CD4-positive, alpha-beta T cell treated with Interleukin-2 at 100 ng/mL for 4 hours (primary cell): Measurements from ENCODE around the gene RAD51B.

Experiments used
- DNase-seq: peaks from one replicate; pipeline ENCODE4 v3.0.0-alpha.2; 2020; ENCODE audit warnings: low spot score

Gene RAD51B

DNA sequence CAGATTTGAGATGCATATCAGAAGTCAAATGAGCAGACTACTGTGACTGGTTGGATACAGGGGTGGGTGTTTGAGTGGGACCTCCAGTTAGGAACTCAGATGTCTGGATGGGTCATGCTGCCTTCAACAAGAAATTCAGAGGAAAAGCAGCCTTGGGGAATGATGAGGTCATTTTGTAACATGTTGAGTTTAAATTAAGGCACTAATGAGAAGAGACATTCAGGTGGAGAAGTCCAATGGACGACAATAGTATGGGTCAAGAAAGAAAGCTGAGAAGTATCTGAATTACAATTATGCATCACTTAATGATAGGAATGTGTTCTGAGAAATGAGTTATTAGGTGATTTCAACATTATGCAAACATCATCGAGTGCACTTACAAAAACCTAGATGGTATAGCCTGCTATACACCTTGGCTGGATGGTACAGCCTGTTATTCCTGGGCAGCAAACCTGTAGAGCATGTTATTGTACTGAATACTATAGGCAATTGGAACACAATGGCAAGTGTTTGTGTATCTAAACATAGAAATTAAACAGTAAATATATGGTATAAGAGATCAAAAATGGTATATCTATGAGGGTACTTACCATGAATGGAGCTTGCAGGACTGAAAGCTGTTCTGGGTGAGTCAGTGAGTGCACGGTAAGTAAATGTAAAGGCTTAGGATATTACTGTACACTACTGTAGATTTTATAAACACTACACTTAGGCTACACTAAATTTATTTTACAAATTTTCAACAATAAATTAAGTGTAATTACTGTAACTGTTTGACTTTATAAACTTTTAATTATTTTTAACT, 414.7 kb downstream of the RAD51B start:
- no peak for DNase-seq

DNA sequence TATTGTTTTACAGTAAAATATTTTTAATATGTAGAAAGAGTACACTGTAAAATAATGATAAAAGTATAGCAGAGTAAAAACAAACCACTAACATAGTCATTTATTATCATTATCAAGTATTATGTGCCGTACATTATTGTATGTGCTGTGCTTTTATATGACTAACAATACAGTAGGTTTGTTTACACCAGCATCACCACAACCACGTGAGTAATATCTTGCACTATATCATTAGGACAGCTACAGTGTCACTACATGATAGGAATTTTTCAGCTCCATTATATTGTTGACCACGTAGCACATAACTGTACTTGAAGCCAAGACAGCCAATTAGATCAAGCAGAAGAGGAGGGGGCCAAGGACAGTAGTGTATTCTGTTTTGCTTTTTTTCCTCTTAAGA, 415.4 kb downstream of the RAD51B start:
- DNase-seq, result no peak

DNA sequence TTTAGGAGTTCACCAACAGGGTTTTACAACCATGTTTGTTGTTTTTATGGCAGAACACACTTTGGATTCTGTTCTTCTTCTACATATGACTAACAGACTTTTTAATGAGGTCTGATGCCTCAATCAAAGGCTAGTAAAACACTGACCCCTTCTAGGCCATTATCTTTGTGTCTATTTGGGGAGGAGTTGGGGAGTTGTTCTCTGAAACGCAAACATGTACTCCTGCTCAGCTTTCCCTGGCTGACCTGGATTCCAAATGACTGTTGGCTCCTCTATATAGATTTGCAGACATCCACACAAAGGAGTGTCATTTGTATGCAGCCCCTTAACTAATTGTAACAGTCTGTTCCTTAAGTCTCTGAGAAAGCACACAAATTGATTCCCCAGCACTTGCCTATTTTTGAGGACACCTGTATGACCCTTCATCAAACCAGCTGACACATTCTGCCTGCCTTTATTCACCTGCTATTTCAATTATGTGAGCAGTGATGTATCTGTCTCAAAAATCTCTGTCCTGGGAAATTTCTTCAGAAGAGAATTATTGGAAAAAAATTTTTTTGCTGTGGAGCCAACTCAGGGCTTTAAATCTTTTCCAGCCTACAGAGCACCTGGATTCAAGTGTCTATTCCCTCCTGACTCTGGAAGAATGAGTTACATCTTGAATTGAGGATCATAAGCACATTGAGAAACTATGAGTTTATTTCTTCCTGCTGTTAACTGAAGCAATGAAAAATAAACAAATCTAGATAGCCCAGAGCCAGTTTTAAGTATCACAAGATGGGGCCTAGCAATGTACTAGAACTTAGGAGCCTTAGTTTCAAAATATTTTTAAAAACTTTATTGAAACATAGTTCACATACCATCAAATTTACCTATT, 417.2 kb downstream of the RAD51B start:
- no peak for DNase-seq

DNA sequence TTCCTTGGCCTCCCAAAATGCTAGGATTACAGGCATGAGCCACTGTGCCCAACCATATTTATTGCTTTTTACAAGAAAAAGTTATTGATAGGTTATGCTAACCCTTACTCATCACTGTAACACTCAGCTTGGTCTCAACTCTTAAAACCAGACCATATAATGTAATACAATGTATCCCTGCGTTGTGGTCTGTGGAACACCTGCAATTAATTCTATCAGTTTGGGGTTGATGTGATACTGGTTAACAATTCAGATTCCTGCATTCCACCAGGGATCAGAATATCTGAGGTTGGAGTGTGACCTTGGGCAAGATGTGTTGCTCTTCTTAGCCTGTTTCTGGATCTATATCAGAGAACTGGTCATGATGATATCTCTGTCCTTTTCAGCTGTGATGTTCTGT, 419.0 kb downstream of the RAD51B start:
- no peak for DNase-seq

DNA sequence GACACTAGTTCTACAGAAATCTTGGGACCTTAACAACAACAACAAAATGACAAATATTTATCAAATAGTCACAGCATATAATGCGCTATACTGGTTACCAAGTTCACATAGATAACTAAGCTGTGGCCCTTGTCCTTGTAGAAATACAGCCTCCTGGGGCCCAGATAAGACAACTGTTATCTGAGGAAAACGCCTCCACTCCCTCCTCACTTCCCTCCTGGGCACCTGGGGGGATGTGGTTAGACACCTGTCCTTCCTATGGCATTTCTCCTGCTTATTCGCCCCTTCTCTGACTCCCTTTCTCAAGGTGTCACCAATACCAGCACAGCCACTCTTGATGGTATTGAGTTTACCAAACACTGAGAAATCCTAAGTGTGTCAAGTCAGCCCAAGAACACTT, 419.4 kb downstream of the RAD51B start:
- no peak for DNase-seq

DNA sequence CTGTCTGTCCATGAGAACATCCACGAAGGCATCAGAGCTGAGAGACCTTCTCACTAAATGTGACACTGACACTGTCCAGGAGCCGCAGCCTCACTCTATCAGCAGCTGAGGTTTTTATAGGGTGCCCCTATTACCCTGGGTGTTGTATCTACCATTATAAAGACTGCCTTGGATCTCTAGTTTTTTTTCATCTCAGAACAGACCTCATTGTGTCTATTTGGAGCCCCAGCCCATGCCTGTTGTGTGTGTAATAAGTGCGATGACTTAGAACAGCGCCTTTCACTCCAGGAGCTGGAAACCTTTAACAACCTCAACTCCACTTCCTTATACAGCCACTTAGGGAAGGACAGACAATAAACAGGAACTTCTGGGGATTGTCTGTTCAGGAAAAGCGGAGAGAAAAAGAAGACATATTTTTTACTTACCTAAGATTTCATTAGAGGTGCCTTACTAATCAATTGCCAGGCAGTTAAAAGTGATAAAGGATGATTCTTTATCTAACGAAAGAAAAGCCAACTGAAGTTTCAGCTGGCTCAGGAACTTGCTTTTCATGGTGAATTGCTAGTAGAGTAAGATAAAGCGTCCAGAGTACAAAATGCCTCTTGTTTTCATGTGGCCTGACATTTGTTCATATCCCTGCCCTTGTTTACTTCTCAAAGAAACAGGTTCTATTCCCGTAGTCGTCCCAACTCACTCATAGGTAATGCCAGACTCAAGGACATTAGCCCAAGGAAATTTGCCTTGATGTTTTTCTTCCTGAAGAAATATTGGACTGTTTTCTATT, 420.6 kb downstream of the RAD51B start:
- no peak for DNase-seq

DNA sequence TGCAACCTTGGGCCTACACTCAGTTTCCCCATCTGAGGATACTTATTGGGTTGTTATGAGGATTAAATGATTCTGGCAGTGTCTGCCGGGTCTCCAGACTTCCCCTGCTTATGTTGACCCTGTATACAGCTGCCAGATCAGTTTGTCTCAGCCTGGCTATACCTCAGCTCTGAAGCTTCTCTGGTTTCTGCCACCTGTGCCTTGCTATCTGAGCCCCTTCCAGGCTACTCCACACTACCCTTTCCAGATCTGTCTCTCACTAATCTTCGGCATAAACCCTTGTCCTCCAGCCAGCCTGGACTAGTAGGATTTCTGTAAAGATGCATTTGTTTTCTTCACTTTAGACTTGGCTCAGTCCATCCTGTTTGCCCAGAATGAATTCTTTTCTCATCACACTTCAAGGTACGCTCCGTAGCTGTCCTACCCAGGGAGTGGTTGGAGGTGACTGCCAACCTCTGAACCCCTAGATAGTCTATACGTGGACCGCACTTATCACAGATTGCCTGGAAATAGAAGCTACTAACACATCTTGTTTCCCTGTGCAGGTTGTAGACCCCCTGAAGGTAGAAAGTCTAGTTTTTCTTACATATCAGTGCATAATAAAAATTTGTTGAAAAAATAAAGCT, 422.4 kb downstream of the RAD51B start:
- DNase-seq, result no peak

DNA sequence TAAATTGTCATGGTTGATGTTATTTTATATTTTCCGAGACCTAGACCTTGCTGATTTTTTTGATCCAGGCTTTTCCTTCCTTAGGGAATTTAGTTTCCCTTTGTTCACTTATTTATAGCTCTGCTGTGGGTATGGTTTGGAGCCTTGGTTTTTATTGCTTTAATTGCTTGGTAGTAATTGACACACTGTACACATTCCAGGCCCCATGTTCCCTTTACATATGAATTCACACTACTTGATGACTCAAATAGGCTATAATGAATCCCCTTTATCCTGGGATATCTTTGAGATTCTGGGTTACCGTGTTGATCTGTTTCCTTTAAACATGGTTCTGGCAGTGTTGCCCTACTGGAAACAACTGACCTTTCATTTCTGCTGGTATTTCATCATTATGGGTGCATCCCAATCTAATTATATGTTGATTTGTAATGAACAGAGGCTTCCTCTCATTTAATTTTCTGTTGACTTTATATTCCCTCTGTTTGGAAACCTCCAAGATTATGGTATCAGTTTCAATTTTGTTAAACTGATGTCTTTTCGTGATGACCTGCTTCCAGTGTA, 424.0 kb downstream of the RAD51B start:
- no peak for DNase-seq

DNA sequence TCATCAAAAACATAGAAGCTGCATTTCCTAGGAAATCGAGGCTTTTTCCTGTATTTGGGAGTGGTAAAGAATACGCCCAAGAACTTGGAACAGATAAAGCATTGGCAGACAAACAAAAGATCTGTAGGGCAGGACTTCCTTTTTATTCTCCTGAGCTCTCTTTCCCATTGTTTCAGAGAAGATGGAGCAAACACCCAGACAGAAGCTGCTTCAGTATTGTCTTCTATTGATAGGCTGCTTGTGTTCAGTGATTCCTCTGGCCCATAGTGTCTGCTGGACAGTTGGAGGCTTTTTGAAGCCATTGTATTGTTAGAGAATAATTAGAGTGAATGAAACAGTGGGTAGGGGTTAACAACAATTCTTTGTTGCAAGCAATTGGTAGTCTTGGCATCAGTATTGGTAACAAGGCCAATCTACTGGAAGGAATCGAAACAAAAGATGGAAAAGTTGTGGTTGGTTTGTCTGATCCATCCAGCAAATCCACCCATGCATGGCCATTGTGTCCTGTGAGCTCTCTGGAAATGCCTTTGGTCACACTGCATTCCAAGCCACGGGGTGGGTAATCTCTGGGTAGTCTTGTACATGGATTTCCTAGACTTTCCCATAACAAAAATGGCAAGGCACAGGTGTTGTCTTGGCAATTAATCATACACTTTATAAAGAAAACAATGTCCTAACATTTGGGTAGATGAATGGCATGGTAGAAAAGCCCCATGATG, 424.8 kb downstream of the RAD51B start:
- DNase-seq, result no peak

DNA sequence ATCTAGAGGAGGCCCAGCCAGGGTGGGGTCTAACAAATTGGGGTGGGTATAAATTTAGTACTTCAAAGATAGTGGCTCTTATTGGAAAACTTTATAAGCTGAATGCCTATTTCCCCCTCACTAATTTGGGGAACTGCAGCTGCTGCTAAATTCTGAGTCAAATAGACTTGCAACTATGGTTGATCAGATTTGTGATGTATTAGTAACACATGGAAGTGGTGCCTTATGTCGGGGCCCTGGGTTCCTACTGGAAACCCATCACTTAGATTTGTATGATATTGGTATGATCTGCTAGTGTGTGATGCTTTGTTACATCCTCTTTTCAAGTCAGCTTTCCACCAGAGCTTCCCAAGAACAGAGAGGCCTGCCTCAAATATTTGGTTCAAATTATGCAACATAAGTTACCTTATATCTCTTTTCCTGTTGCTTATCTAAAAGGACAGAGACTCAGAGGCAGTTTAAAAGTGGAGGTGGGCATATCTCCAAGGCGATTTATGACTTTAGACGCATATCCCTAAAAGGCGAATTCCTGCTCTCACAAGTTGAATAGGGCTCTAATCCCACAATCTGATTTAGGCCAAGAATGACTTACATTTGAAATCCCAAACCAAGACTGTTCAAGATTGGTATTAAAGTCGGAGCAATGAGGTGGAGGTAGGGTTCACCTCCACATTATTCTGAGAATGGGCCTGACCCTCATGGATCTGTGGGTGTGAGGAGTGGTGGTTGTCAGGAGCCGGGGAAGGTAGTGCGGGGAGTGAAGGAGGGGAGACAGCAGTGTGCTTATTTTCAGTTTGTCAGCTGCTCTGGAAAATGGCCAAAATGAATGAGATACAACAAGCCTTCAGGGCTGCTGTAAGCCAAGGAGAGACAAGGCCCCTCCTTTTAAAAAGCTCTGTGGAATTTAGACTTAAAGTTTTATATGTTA, 425.8 kb downstream of the RAD51B start:
- DNase-seq, result no peak

DNA sequence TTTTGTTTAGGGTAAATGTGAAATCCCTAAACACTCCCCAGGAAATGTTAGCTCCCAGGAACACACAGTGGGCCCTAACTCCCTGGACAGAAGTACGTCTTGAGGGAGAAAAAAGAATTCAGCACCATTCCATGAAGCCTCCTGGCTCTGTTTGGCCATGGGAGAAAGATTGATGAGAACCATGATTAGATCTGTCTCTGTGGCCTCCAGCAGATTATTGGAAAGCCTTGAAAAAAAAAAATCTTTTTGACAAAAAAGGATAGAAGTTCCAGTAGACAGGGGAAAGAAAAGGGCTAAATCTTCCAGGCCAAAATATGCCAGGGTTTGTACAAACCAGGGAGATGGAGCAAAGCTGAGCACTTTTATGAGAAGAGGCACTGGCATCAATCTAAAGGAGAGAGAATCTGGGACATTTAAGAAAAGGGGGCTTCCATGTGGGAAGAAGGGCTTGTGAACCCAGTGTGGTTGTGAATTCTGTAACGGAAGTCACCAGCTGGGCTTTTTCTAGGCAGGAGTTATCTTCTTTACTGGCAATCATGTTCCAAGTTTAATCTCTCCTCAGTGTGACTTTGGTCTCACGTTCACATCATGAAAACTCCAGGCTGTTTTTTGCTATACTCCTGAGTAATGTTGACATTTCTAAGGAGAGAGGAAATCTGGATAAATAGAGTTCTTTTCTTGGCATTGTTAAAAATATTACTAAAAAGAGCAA, 426.7 kb downstream of the RAD51B start:
- no peak for DNase-seq

DNA sequence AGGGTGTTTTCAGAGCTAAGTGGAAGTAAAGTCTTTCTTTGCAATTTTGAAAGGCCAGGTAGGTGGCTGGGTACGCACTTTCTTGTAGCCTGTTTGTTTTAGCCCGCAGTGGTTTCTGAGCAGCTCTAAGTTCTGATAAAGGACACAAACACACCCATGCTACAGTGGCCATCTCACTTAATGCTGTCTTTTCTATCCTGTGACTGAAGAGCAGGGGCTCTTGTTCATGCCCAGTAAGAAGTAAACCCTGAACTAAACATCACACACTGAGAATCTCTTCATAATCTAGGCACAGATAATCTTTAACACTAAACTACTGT, 427.2 kb downstream of the RAD51B start:
- DNase-seq, result no peak

DNA sequence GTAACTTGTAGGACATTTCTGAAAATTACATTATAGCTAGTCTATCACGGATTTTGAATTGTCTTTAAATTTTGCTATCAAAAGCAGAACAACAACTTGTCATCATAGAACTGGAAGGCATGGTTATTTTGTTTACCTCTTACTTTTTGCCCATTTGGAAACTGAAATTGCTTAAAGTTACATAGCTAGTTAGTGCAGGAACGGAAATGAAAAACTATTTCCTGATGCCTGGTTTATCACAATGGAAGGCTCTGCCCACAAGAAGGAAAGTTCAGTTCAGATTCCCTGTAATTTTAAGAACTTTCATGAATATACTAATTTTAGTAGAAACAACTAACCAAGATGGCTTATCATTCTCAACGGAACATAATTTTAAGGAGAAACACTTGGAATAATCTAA, 427.7 kb downstream of the RAD51B start:
- DNase-seq, result no peak

DNA sequence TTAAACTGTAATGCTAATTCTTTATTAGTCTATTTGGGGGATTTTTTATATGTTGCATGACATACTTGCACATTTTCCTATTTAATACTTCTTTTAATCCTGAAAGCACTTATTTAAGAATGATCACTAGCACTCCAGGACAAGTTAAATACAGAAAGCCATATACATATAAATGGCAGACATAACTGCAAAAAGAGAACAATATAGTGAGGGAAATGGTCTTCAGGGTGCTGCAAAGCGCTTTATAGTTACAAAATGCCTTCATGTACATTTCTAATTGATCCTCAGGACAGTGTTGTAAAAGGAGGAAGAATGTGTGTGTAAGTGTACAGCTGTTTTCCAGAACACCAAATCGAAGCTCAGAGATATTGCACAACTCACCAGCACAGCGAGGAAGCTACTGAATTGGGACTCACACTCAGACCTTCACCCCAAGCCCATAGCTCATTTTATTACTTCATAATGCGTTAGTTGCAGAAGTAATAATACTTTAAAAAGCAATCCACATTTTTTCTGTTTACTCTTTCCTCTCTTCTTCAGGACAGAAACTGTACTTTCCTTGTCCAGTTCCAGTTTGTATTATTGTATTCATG, 428.2 kb downstream of the RAD51B start:
- no peak for DNase-seq

DNA sequence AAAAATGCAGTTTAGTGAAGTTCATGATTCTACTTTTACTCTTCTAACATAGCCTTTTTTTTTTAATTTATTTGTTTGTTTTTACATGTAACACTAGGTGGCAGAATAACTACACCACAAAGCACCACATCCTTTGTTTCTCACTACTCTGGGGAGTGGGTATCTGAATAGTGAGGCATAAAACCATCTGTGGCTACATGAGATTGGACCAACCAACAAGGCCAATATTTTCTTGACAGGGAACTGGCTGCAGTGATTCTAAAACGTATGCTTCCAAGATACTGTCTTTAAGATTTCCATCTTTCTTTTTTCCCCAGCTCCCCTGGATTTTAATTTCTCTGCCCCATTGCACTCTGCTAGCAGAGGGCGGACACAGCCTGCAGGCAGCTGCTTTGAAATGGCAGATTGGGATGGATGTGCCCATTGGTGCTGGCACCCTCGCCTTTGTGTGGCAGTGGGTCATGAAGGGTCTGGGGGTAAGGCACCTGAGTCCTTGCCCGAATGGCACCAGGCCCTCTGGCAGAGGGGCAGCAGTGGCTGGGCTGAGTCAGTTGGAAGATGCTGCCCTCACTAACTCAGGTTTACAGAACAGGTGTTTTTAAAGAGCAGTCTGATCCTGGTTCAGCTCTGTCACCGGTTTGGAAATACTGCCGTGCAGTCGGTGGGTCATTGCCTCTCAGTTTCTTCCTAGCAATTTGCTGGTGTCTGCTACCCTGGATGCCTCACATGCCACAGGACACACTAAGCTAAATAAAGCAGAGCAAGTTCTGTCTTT, 429.1 kb downstream of the RAD51B start:
- peak; percentile 61 for DNase-seq

DNA sequence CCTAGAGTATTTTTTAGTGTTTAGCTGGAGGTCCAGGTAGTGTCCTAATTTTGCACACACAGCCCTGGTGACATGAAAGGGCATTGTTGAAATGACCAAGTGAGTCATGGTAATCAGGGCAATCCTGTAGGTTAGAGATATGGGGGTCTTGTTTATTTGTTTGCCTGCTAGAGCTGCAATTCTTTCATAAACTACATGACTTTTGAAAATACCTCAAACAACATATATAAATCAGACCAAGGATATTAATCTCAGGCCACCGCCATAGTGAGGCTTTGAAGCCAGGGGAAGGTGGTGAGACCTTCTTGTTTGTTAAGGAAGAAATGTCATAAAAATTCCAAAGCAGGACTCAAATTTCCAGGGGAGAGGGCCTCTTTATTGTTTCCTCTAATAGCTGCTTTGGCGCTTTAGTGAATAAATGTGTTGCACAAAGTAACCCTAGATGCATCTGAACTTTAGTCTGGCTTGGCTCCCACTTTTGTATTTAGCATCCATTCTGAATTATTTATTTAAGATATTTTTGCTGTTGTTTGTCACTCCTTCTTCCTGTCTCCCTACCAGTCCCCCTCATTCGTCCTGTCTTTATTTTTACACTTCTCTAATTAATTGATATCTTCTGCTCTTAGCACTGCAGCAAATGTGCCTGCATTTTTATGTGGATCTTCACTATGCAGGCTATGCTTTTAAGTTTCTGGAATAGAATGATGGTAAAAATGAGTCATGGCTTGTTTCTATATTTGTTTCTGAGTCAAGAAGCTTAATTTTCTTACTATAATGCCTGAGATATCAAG, 430.3 kb downstream of the RAD51B start:
- no peak for DNase-seq
